CD14-positive monocyte (primary cell): ENCODE measurements around the gene NHLH2. TPM values are rescaled to one million over a fixed set of nuclear protein-coding genes. Genes with fewer than 3 reads are reported as not detected.

Source experiments
- DNase-seq, 3 donors: peaks; one replicate each; pipeline ENCODE4 v3.0.0-alpha.2; 2011 to 2022
- H2AFZ ChIP-seq: 2 replicates; pipeline ENCODE4 v1.6.0; 2012; ENCODE audit warnings: mild to moderate bottlenecking, low read depth, low read length, inconsistent platforms; ENCODE audit not compliant: insufficient read depth, poor library complexity, severe bottlenecking
- H3K27ac ChIP-seq, 2 donors: 1 replicate in 1 of 2; 2 replicates in 1 of 2; pipeline ENCODE4 v1.5.1; 2012 to 2013; ENCODE audit warnings: low read length in 2 of 2, control low read depth in 1 of 2, inconsistent platforms in 1 of 2, low read depth in 1 of 2, mild to moderate bottlenecking in 1 of 2
- H3K27me3 ChIP-seq, 2 donors: one replicate each; pipeline versions ENCODE4 v1.6.0 to v1.6.1; 2011 to 2013; ENCODE audit warnings: low read length in 2 of 2; ENCODE audit not compliant: control insufficient read depth in 2 of 2, insufficient read depth in 2 of 2
- H3K36me3 ChIP-seq, 2 donors: replicated peaks in 1 of 2; 1 replicate in 1 of 2; 2 replicates in 1 of 2; pipeline versions ENCODE4 v1.5.1 to v1.6.1; 2012 to 2013; ENCODE audit warnings: low read length in 2 of 2, control low read depth in 1 of 2, inconsistent platforms in 1 of 2, mild to moderate bottlenecking in 1 of 2; ENCODE audit not compliant: insufficient read depth in 2 of 2, control insufficient read depth in 1 of 2
- H3K4me1 ChIP-seq, 2 donors: 1 replicate in 1 of 2; 2 replicates in 1 of 2; pipeline versions ENCODE4 v1.5.1 to v1.6.1; 2012 to 2013; ENCODE audit warnings: low read length in 2 of 2, control low read depth in 1 of 2, inconsistent platforms in 1 of 2, mild to moderate bottlenecking in 1 of 2, moderate library complexity in 1 of 2; ENCODE audit not compliant: insufficient read depth in 2 of 2, control insufficient read depth in 1 of 2
- H3K4me2 ChIP-seq: replicated peaks from 2 replicates; pipeline ENCODE3; 2012; ENCODE audit warnings: low read length, moderate library complexity, mild to moderate bottlenecking; ENCODE audit not compliant: poor library complexity, severe bottlenecking; ENCODE audit errors: extremely low read depth
- H3K4me3 ChIP-seq, 3 experiments: fragments of 200-600 bp in 1 of 3; sonication (generic) in 1 of 3; replicated peaks in 1 of 3; 1 replicate in 2 of 3; 2 replicates in 1 of 3; pipeline ENCODE4 v1.5.1; 2011 to 2013; ENCODE audit warnings: low read length in 3 of 3, mild to moderate bottlenecking in 3 of 3, control low read depth in 2 of 3, low read depth in 2 of 3, inconsistent platforms in 1 of 3, moderate library complexity in 1 of 3
- H3K79me2 ChIP-seq: 2 replicates; pipeline ENCODE4 v1.6.0; 2012; ENCODE audit warnings: mild to moderate bottlenecking, control low read depth, inconsistent platforms, low read length, moderate library complexity; ENCODE audit not compliant: insufficient read depth
- H3K9ac ChIP-seq: 2 replicates; pipeline ENCODE4 v1.6.0; 2017; ENCODE audit warnings: low read length, mild to moderate bottlenecking; ENCODE audit not compliant: insufficient read depth, poor library complexity, severe bottlenecking
- H3K9me3 ChIP-seq, 2 donors: replicated peaks in 1 of 2; 1 replicate in 1 of 2; 2 replicates in 1 of 2; pipeline versions ENCODE4 v1.5.1 to v1.6.1; 2012 to 2013; ENCODE audit warnings: low read length in 2 of 2, control low read depth in 1 of 2; ENCODE audit not compliant: control insufficient read depth in 1 of 2, insufficient read depth in 1 of 2
- H4K20me1 ChIP-seq: 2 replicates; pipeline ENCODE4 v1.6.0; 2012; ENCODE audit warnings: mild to moderate bottlenecking, low read length, control low read depth, moderate library complexity; ENCODE audit not compliant: insufficient read depth
- H3K27ac Mint-ChIP-seq, 7 donors: one replicate each; pipeline ENCODE4 v1.8.0; 2020; ENCODE audit warnings: mild to moderate bottlenecking in 7 of 7, mixed read lengths in 7 of 7, moderate library complexity in 6 of 7, inconsistent platforms in 2 of 7
- H3K27me3 Mint-ChIP-seq, 3 donors: one replicate each; pipeline ENCODE4 v1.8.0; 2021 to 2022; ENCODE audit warnings: low read depth in 3 of 3, mild to moderate bottlenecking in 3 of 3, mixed read lengths in 3 of 3, moderate library complexity in 3 of 3, inconsistent platforms in 1 of 3
- H3K36me3 Mint-ChIP-seq, 2 donors: one replicate each; pipeline ENCODE4 v1.8.0; 2020; ENCODE audit warnings: mixed read lengths in 2 of 2, inconsistent platforms in 1 of 2, mild to moderate bottlenecking in 1 of 2
- H3K4me1 Mint-ChIP-seq: one replicate; pipeline ENCODE4 v1.8.0; 2020; ENCODE audit warnings: mild to moderate bottlenecking, mixed read lengths
- H3K4me3 Mint-ChIP-seq, 2 donors: one replicate each; pipeline ENCODE4 v1.8.0; 2020; ENCODE audit warnings: mild to moderate bottlenecking in 2 of 2, mixed read lengths in 2 of 2, moderate library complexity in 1 of 2
- H3K9me3 Mint-ChIP-seq, 7 donors: one replicate each; pipeline ENCODE4 v1.8.0; 2020 to 2022; ENCODE audit warnings: mixed read lengths in 7 of 7, mild to moderate bottlenecking in 6 of 7, moderate library complexity in 6 of 7, inconsistent platforms in 2 of 7
- CTCF ChIP-seq: fragments of 200-600 bp; IDR thresholded peaks from one replicate; pipeline ENCODE4 v1.8.0; 2022; ENCODE audit warnings: antibody characterized with exemption, mild to moderate bottlenecking
- WGBS: methylation state at CpG from one replicate; pipeline ENCODE4 v1.1.5; 2013; ENCODE audit warnings: missing lambda C conversion rate; ENCODE audit not compliant: insufficient coverage; 5-methylcytosine and 5-hydroxymethylcytosine counted together
- intact Hi-C, 2 donors: fragments of 100-400 bp; cut with micrococcal nuclease; formaldehyde crosslinking; loops; one replicate each; pipeline versions ENCODE4 v1.15.0 to v1.15.1; 2023
- polyA plus RNA-seq, 3 donors: library from polyadenylated mRNA; depleted of rRNA in 1 of 3; unstranded in 2 of 3; stranded (reverse) in 1 of 3; fragments of 300-500 nt in 2 of 3; fragments of >200 nt in 1 of 3; fragmentation: Illumina TruSeq in 2 of 3; gene quantifications; 1 replicate in 2 of 3; 2 replicates in 1 of 3; pipeline ENCODE4 v1.2.3, GENCODE V29; 2012 to 2021

The NHLH2 gene
- polyA plus RNA-seq, 3 donors = 0.03 TPM; not detected in 2

DNA sequence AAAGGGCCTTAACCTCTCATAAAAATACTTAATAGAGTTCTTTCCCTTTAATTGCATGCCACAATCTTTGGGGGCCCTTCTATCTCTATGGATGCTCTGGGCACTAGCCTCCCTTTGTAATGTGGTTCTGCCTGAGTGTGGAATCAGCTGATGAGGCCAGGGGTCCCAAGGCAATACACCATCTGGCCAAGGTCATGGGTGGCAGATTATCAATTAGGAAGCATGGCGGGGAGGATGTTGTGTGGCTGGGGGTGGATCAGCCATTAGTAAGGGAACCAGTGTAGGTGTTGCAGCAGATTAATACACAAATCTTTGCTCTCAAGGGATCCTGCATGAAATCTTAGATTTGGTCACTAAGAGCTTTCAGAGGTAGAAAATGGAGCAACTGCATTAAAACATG lies 35.3 kb downstream of the NHLH2 start:
- Histone ChIP-seq H3K9ac (no peak overlapping the region), H3K36me3 (no peaks in the 10 kb centered on the region), H3K9me3 (no peaks in the 10 kb centered on the region), H3K27me3 (no peaks in the 10 kb centered on the region), H3K79me2 (no peaks in the 10 kb centered on the region), H3K4me2 (no peak overlapping the region), H3K27ac (no peak overlapping the region), H3K4me1 (peaks cover 12 to 17% of the 10 kb centered on the region in 2 donors), H3K4me3 (no peak overlapping the region), H4K20me1 (no peaks in the 10 kb centered on the region), H2AFZ (no peak overlapping the region)
- intact Hi-C loops = loop anchor here (5.0 to 10.0 kb wide), 3 partner anchors 72 to 179 kb away; no protein-coding TSS in a partner anchor
- WGBS = no CpG with 5 or more reads among the region's 1 CpG
- peaks cover 0 to 6% (median 0%) of the 10 kb centered on the region in 3 donors for H3K27me3 Mint-ChIP-seq
- no peak overlapping the region for H3K27ac Mint-ChIP-seq
- DNase-seq = no peak
- no peak for TF ChIP-seq CTCF
- H3K9me3 Mint-ChIP-seq = no peaks in the 10 kb centered on the region
- no peak overlapping the region for H3K4me3 Mint-ChIP-seq
- peaks cover 15% of the 10 kb centered on the region for H3K4me1 Mint-ChIP-seq
- H3K36me3 Mint-ChIP-seq = no peaks in the 10 kb centered on the region

- WGBS = 88% methylated on average over 1 of the region's 2 CpGs
- Mint-ChIP-seq H3K36me3 (no peaks in the 10 kb centered on the region), H3K4me1 (no peaks in the 10 kb centered on the region), H3K27me3 (peaks cover 0 to 6% (median 0%) of the 10 kb centered on the region in 3 donors), H3K9me3 (peaks cover 0 to 2% (median 0%) of the 10 kb centered on the region in 7 donors), H3K4me3 (no peak overlapping the region), H3K27ac (no peak overlapping the region)
- Histone ChIP-seq H4K20me1 (no peaks in the 10 kb centered on the region), H3K79me2 (no peaks in the 10 kb centered on the region), H3K4me1 (no peaks in the 10 kb centered on the region), H3K9me3 (no peaks in the 10 kb centered on the region), H3K27ac (no peak overlapping the region), H2AFZ (no peak overlapping the region), H3K36me3 (no peaks in the 10 kb centered on the region), H3K27me3 (no peaks in the 10 kb centered on the region), H3K9ac (no peak overlapping the region), H3K4me3 (no peak overlapping the region), H3K4me2 (no peak overlapping the region)
- no peak for TF ChIP-seq CTCF
- intact Hi-C loops = loop anchor here in 1 of 2 donors (10.0 kb wide), 1 partner anchor 182 kb away; no protein-coding TSS in a partner anchor
- DNase-seq = no peak
These were observed 38.5 kb downstream of the NHLH2 start for GRCh38 chr1:115802416-115802815.
